ENCODE results near the gene KRT74.

DNA sequence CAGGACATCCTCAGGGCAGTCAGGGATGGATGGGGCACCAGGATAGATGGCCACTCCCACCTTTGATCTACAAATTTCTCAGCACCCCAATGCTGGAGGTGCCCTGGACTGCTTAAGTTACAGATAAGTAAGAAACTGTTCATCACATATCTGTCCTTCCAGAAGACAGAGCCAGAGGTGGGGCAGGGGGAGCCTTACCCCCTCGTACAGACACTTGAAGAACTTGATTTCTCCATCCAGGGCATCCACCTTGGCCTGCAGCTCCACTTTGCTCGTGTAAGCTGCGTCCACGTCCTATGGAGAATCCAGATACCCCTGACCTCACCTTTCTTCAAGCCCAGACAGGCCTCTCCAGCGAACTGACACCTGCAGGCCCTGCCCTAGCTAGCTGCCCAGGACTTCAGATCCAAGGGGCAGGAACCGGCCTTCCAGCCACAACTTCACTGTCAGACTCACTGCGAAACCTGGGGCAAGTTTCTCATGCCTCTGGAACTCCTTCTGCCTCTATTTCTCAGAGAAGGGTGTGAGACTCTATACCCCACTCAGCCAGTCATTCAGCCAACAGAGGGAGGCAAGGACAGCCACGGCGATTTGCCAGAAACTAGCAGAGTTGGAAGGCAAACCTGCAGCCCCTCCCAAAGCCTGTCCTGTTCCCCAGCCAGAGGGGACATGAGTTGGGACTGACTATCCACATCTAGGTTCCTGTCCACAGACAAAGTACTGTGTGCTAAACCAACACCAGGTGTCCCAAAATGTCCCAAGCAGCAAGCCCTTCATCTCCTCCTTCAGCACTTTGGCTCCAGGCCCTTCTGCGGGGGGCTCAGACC, 41.0 kb upstream of the KRT74 start:
- TF ChIP-seq, protein P1, sequence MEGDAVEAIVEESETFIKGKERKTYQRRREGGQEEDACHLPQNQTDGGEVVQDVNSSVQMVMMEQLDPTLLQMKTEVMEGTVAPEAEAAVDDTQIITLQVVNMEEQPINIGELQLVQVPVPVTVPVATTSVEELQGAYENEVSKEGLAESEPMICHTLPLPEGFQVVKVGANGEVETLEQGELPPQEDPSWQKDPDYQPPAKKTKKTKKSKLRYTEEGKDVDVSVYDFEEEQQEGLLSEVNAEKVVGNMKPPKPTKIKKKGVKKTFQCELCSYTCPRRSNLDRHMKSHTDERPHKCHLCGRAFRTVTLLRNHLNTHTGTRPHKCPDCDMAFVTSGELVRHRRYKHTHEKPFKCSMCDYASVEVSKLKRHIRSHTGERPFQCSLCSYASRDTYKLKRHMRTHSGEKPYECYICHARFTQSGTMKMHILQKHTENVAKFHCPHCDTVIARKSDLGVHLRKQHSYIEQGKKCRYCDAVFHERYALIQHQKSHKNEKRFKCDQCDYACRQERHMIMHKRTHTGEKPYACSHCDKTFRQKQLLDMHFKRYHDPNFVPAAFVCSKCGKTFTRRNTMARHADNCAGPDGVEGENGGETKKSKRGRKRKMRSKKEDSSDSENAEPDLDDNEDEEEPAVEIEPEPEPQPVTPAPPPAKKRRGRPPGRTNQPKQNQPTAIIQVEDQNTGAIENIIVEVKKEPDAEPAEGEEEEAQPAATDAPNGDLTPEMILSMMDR (optimal IDR thresholded peaks at IDR 0.05 in 1 of 3, IDR thresholded peaks at IDR 0.05 in 1 of 3, conservative IDR thresholded peaks at IDR 0.05 in 1 of 3; ENCODE audit: extremely low read depth in 1 of 3, insufficient read depth in 2 of 3, low read length in 3 of 3), result no peak
- TF ChIP-seq EZH2 (IDR thresholded peaks at IDR 0.05; ENCODE audit: low read length), result no peak
